HG02642 (cell line): Measurements from ENCODE around the gene CDH5.

ENCODE experiments used
- ATAC-seq: cut with Tn5 transposase; IDR thresholded peaks from one replicate; pipeline ENCODE4 v1.9.1; 2021; ENCODE audit warnings: mild to moderate bottlenecking; ENCODE audit not compliant: unreplicated experiment, poor library complexity

CDH5 gene

GRCh38 chr16:66372078-66372897, 5.8 kb downstream of the CDH5 start:
- no peak for ATAC-seq

- ATAC-seq: no peak
Measured at GRCh38 chr16:66372898-66373155, 6.3 kb downstream of the CDH5 start.

GRCh38 chr16:66373667-66374066, 7.2 kb downstream of the CDH5 start:
- ATAC-seq: no peak

- no peak for ATAC-seq
Measured at GRCh38 chr16:66374176-66374575, 7.7 kb downstream of the CDH5 start.

- no peak for ATAC-seq
Measured at GRCh38 chr16:66375451-66375850, 9.0 kb downstream of the CDH5 start.

GRCh38 chr16:66376114-66376513, 9.6 kb downstream of the CDH5 start:
- ATAC-seq: no peak

GRCh38 chr16:66376577-66377305, 10.2 kb downstream of the CDH5 start:
- ATAC-seq: no peak

- ATAC-seq: no peak
Measured at GRCh38 chr16:66377324-66377723, 10.8 kb downstream of the CDH5 start.

- no peak for ATAC-seq
Measured at GRCh38 chr16:66378741-66379570, 12.5 kb downstream of the CDH5 start.

GRCh38 chr16:66379571-66379941, 13.1 kb downstream of the CDH5 start:
- no peak for ATAC-seq

GRCh38 chr16:66380421-66380820, 13.9 kb downstream of the CDH5 start:
- no peak for ATAC-seq

- ATAC-seq: no peak
Measured at GRCh38 chr16:66381585-66382170, 15.2 kb downstream of the CDH5 start.

GRCh38 chr16:66382171-66382965, 15.9 kb downstream of the CDH5 start:
- no peak for ATAC-seq

- ATAC-seq: no peak
Measured at GRCh38 chr16:66382966-66383299, 16.4 kb downstream of the CDH5 start.

GRCh38 chr16:66383551-66383950, 17.1 kb downstream of the CDH5 start:
- no peak for ATAC-seq

- no peak for ATAC-seq
Measured at GRCh38 chr16:66385415-66385814, 18.9 kb downstream of the CDH5 start.

GRCh38 chr16:66386629-66387622, 20.4 kb downstream of the CDH5 start:
- ATAC-seq: no peak

GRCh38 chr16:66387817-66388332, 21.4 kb downstream of the CDH5 start:
- ATAC-seq: no peak
